A375 (cell line): ENCODE data around the gene OR51G1. TPM values are rescaled to one million over a fixed set of nuclear protein-coding genes. Genes with fewer than 3 reads are reported as not detected.

Experiments used
- total RNA-seq: library from RNA; depleted of rRNA; stranded (reverse); fragments of >200 nt; shearing (Covaris generic); gene quantifications from 2 replicates; pipeline ENCODE4 v1.2.3, GENCODE V29; 2014; rRNA removed

OR51G1 gene, protein sequence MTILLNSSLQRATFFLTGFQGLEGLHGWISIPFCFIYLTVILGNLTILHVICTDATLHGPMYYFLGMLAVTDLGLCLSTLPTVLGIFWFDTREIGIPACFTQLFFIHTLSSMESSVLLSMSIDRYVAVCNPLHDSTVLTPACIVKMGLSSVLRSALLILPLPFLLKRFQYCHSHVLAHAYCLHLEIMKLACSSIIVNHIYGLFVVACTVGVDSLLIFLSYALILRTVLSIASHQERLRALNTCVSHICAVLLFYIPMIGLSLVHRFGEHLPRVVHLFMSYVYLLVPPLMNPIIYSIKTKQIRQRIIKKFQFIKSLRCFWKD
- total RNA-seq, result not detected in 2 replicates

DNA sequence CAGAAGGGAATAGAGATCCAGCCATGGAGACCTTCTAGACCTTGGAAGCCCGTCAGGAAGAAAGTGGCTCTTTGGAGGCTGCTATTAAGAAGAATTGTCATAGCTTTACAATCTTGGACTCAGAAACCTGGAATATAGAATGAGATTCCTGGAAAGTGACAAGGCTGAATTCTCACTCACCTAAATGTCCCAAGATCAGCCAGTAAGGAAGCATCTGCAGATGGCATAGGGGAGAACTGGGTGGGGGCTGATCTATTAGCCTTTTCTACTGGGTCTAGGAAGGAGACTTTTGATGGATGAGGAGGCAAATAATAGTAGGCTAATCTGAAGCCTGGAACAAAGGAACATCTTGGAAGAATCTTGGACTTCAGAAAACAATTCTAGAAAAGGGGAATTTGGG, at the start of gene OR51G1:
OR51G1 (minus strand) TSS at position 101 of the 400 bp plus-strand sequence; CDS start at position 101, 0 bp downstream.

GRCh38 chr11:4955613-4956012, 31.5 kb upstream of the OR51G1 start, which contains the start of gene OR51A2:
Gene OR51A2, minus strand, starts transcription at chr11:4955713. Its CDS starts 0 bp downstream, at chr11:4955713.

GRCh38 chr11:4947505-4947904, 23.4 kb upstream of the OR51G1 start, which contains the start of gene OR51A4:
Gene OR51A4, minus strand, starts transcription at chr11:4947605. Its CDS starts 505 bp downstream, at chr11:4947100.

GRCh38 chr11:4919250-4919649, 4.9 kb downstream of the OR51G1 start, which contains the start of gene OR51G2:
Gene OR51G2, minus strand, starts transcription at chr11:4919350. Its CDS starts 3,687 bp downstream, at chr11:4915663.

GRCh38 chr11:4903484-4903883, 20.7 kb downstream of the OR51G1 start, which contains the start of gene OR51A7:
Gene OR51A7, plus strand, starts transcription at chr11:4903783. Its CDS starts 3,587 bp downstream, at chr11:4907370.

GRCh38 chr11:4881860-4882500, 42.2 kb downstream of the OR51G1 start, which contains the start of gene OR51T1:
Gene OR51T1, plus strand, starts transcription at chr11:4881900. Its CDS starts 0 bp downstream, at chr11:4881900.

Other genes with a start within 250 kb of the OR51G1 start
- 0.05 TPM in 1 of 2 replicates, not detected in the other for gene OR51E2, start 226.5 kb downstream of the OR51G1 start, total RNA-seq
- gene MMP26, start 219.6 kb downstream of the OR51G1 start, total RNA-seq, result not detected in 2 replicates
- not detected in 2 replicates for gene OR51F1, start 154.4 kb downstream of the OR51G1 start, total RNA-seq
- not detected in 2 replicates for gene OR52R1, start 120.0 kb downstream of the OR51G1 start, total RNA-seq
- not detected in 2 replicates for gene OR51F2, start 103.0 kb downstream of the OR51G1 start, total RNA-seq
- gene OR51S1, start 75.1 kb downstream of the OR51G1 start, total RNA-seq, result not detected in 2 replicates
- gene OR51T1, start 42.4 kb downstream of the OR51G1 start, total RNA-seq, result not detected in 2 replicates
- gene OR51A7, start 20.6 kb downstream of the OR51G1 start, total RNA-seq, result not detected in 2 replicates
- not detected in 2 replicates for gene OR51G2, start 5.0 kb downstream of the OR51G1 start, total RNA-seq
- not detected in 2 replicates for gene OR51A4, start 23.3 kb upstream of the OR51G1 start, total RNA-seq
- not detected in 2 replicates for gene OR51A2, start 31.4 kb upstream of the OR51G1 start, total RNA-seq
- gene OR51L1, start 70.5 kb upstream of the OR51G1 start, total RNA-seq, result not detected in 2 replicates
- not detected in 2 replicates for gene OR52J3, start 122.2 kb upstream of the OR51G1 start, total RNA-seq
- gene OR52E2, start 135.3 kb upstream of the OR51G1 start, total RNA-seq, result not detected in 2 replicates
- not detected in 2 replicates for gene OR52E1, start 145.2 kb upstream of the OR51G1 start, total RNA-seq
- not detected in 2 replicates for gene OR52A5, start 214.0 kb upstream of the OR51G1 start, total RNA-seq
- not detected in 2 replicates for gene OR52A1, start 230.4 kb upstream of the OR51G1 start, total RNA-seq